Smooth muscle cell (in vitro differentiated cells): ENCODE measurements around the gene LRRTM4. TPM values are rescaled to one million over a fixed set of nuclear protein-coding genes. Genes with fewer than 3 reads are reported as not detected.

Experiments
- DNase-seq: peaks from one replicate; lab custom pipeline; 2025; ENCODE audit not compliant: unreplicated experiment; lab: John Stamatoyannopoulos, UW
- H2AFZ ChIP-seq: fragments of 200-600 bp; sonication (generic); 2 replicates; pipeline ENCODE4 v1.6.0; 2016; ENCODE audit warnings: antibody characterized with exemption, low read depth, mild to moderate bottlenecking
- H3F3A ChIP-seq: fragments of 200-600 bp; sonication (generic); 2 replicates; pipeline ENCODE4 v1.6.0; 2017; ENCODE audit warnings: antibody characterized with exemption, low read depth
- H3K27ac ChIP-seq: fragments of 200-600 bp; sonication (generic); 2 replicates; pipeline ENCODE4 v1.5.1; 2016; ENCODE audit warnings: low read depth, mild to moderate bottlenecking
- H3K27me3 ChIP-seq: fragments of 200-600 bp; sonication (generic); 2 replicates; pipeline ENCODE4 v1.6.1; 2016; ENCODE audit warnings: low read depth, mild to moderate bottlenecking
- H3K36me3 ChIP-seq: fragments of 200-600 bp; sonication (generic); 2 replicates; pipeline ENCODE4 v1.5.1; 2016; ENCODE audit warnings: low read depth
- H3K4me1 ChIP-seq: fragments of 200-600 bp; sonication (generic); 2 replicates; pipeline ENCODE4 v1.5.1; 2016; ENCODE audit warnings: low read depth
- H3K4me2 ChIP-seq: fragments of 200-600 bp; sonication (generic); 2 replicates; pipeline ENCODE4 v1.6.0; 2016; ENCODE audit warnings: mild to moderate bottlenecking
- H3K4me3 ChIP-seq: fragments of 200-600 bp; sonication (generic); 2 replicates; pipeline ENCODE4 v1.5.1; 2016; ENCODE audit warnings: mild to moderate bottlenecking
- H3K79me2 ChIP-seq: fragments of 200-600 bp; sonication (generic); 2 replicates; pipeline ENCODE4 v1.6.0; 2016; ENCODE audit warnings: low read depth, mild to moderate bottlenecking
- H3K9ac ChIP-seq: fragments of 200-600 bp; sonication (generic); 2 replicates; pipeline ENCODE4 v1.6.0; 2016; ENCODE audit warnings: low read depth
- H3K9me3 ChIP-seq: fragments of 200-600 bp; sonication (generic); replicated peaks from 2 replicates; pipeline ENCODE4 v1.5.1; 2016; ENCODE audit warnings: low read depth
- H4K20me1 ChIP-seq: fragments of 200-600 bp; sonication (generic); 2 replicates; pipeline ENCODE4 v1.6.0; 2016; ENCODE audit warnings: low read depth
- WGBS: methylation state at CpG from one replicate; pipeline ENCODE4 v1.1.7; 2016; ENCODE audit warnings: low lambda C conversion rate; 5-methylcytosine and 5-hydroxymethylcytosine counted together
- polyA plus RNA-seq: library from polyadenylated mRNA; unstranded; fragments of >200 nt; fragmentation: Nextera tagmentation; extraction: Ambion mirVana; gene quantifications from 2 replicates; pipeline ENCODE4 v1.2.1, GENCODE V29; 2016
- total RNA-seq: library from RNA; depleted of rRNA; stranded (reverse); fragments of >200 nt; gene quantifications from 2 replicates; pipeline ENCODE4 v1.2.3, GENCODE V29; 2014
- TF ChIP-seq, protein P1 (sequence below): fragments of 200-600 bp; sonication (generic); IDR thresholded peaks from 2 replicates; pipeline ENCODE4 v1.5.1; 2017; ENCODE audit warnings: borderline replicate concordance, mild to moderate bottlenecking, antibody characterized with exemption; ENCODE audit not compliant: insufficient read depth, poor library complexity, severe bottlenecking

Gene LRRTM4
- total and polyA plus RNA-seq, 2 experiments from 2014 or later = 1.4 to 5.5 TPM

DNA sequence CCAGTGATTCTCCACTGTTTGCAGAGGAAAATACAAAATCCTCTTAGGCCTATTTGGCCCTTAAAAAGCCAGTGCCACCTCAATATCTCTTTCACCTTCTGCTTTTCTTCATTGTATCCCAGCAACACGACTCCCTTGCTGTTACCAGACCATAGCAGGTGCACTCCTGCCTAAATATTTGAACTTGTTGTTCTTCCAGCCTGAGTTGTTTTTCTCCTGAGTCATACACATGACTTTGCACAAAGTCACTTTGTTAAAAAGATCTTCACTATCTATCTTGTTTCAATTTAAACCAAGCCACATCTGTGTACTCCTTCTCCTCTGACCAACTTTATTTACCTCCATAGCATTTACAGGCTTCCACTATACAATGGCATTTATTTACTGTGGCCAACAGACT lies 103.6 kb downstream of the LRRTM4 start:
- Histone ChIP-seq H3K27me3 (no peaks in the 10 kb centered on the region), H2AFZ (no peak overlapping the region), H4K20me1 (no peaks in the 10 kb centered on the region), H3K9me3 (no peaks in the 10 kb centered on the region), H3K4me2 (no peak overlapping the region), H3K9ac (no peak overlapping the region), H3K79me2 (no peaks in the 10 kb centered on the region), H3K27ac (no peak overlapping the region), H3K4me1 (no peaks in the 10 kb centered on the region), H3K4me3 (no peak overlapping the region), H3K36me3 (no peaks in the 10 kb centered on the region), H3F3A (no peaks in the 10 kb centered on the region)
- TF ChIP-seq, protein P1, sequence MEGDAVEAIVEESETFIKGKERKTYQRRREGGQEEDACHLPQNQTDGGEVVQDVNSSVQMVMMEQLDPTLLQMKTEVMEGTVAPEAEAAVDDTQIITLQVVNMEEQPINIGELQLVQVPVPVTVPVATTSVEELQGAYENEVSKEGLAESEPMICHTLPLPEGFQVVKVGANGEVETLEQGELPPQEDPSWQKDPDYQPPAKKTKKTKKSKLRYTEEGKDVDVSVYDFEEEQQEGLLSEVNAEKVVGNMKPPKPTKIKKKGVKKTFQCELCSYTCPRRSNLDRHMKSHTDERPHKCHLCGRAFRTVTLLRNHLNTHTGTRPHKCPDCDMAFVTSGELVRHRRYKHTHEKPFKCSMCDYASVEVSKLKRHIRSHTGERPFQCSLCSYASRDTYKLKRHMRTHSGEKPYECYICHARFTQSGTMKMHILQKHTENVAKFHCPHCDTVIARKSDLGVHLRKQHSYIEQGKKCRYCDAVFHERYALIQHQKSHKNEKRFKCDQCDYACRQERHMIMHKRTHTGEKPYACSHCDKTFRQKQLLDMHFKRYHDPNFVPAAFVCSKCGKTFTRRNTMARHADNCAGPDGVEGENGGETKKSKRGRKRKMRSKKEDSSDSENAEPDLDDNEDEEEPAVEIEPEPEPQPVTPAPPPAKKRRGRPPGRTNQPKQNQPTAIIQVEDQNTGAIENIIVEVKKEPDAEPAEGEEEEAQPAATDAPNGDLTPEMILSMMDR = no peak
- DNase-seq = no peak
- WGBS = 85% methylated on average over 1 of the region's 1 CpG

- no peaks in the 10 kb centered on the region for H3K36me3 ChIP-seq
- WGBS = 100% methylated on average over 1 of the region's 1 CpG
- no peak for DNase-seq
- no peak overlapping the region for H3K9ac ChIP-seq
- no peak overlapping the region for H3K27ac ChIP-seq
- no peaks in the 10 kb centered on the region for H3K4me1 ChIP-seq
- no peaks in the 10 kb centered on the region for H3K9me3 ChIP-seq
- H3K4me3 ChIP-seq = no peak overlapping the region
- H3F3A ChIP-seq = no peaks in the 10 kb centered on the region
- H3K4me2 ChIP-seq = no peak overlapping the region
- TF ChIP-seq, protein P1 = no peak
- H2AFZ ChIP-seq = no peak overlapping the region
- H3K27me3 ChIP-seq = no peaks in the 10 kb centered on the region
- no peaks in the 10 kb centered on the region for H3K79me2 ChIP-seq
- no peaks in the 10 kb centered on the region for H4K20me1 ChIP-seq
Observed at GRCh38 chr2:77404189-77404588, 118.0 kb downstream of the LRRTM4 start.

GRCh38 chr2:77398970-77399600 lies 123.1 kb downstream of the LRRTM4 start:
- no peak for DNase-seq
- WGBS = 83% methylated on average over 4 of the region's 4 CpGs
- Histone ChIP-seq H3K36me3 (no peaks in the 10 kb centered on the region), H3K4me1 (peaks cover 4% of the 10 kb centered on the region), H3K4me3 (no peak overlapping the region), H3K79me2 (no peaks in the 10 kb centered on the region), H3K27ac (no peak overlapping the region), H3F3A (no peaks in the 10 kb centered on the region), H3K9me3 (no peaks in the 10 kb centered on the region), H4K20me1 (no peaks in the 10 kb centered on the region), H3K4me2 (no peak overlapping the region), H2AFZ (no peak overlapping the region), H3K27me3 (no peaks in the 10 kb centered on the region), H3K9ac (no peak overlapping the region)
- TF ChIP-seq, protein P1 = no peak

GRCh38 chr2:77397763-77398162 lies 124.4 kb downstream of the LRRTM4 start:
- Histone ChIP-seq H3K27ac (no peak overlapping the region), H3K9me3 (no peaks in the 10 kb centered on the region), H3K27me3 (no peaks in the 10 kb centered on the region), H3K9ac (no peak overlapping the region), H2AFZ (no peak overlapping the region), H3F3A (no peaks in the 10 kb centered on the region), H3K4me2 (no peak overlapping the region), H3K79me2 (no peaks in the 10 kb centered on the region), H3K4me1 (peaks cover 16% of the 10 kb centered on the region), H4K20me1 (no peaks in the 10 kb centered on the region), H3K4me3 (no peak overlapping the region), H3K36me3 (no peaks in the 10 kb centered on the region)
- WGBS = 53% methylated on average over 2 of the region's 2 CpGs
- TF ChIP-seq, protein P1 = no peak
- no peak for DNase-seq
